H1 (cell line): ENCODE measurements around the gene SLC66A3. TPM values are rescaled to one million over a fixed set of nuclear protein-coding genes. Genes with fewer than 3 reads are reported as not detected.

ENCODE experiments used
- CTCF ChIA-PET: fragments of 300-600 bp; sonication (Branson Sonifier 250); formaldehyde crosslinking; loops from one replicate; lab custom pipeline; 2021; ENCODE audit not compliant: partially characterized antibody; lab: Charles Lee
- POLR2A ChIA-PET: fragments of 300-600 bp; sonication (Branson Sonifier 250); formaldehyde crosslinking; loops from one replicate; lab custom pipeline; 2021; ENCODE audit warnings: inconsistent platforms; ENCODE audit not compliant: partially characterized antibody; lab: Charles Lee
- DNase-seq, 2 experiments: peaks; one replicate each; pipeline versions ENCODE4 v3.0.0 to v3.0.0-alpha.2; 2010 to 2022; ENCODE audit warnings: low spot score in 2 of 2, low read depth in 1 of 2, mixed read lengths in 1 of 2
- FAIRE-seq: peaks from 2 replicates; lab custom pipeline; 2011; peaks lifted over from hg19 to GRCh38; lab: Jason Lieb, UNC
- H2AFZ ChIP-seq: 2 replicates; pipeline ENCODE4 v1.8.1; 2012; ENCODE audit warnings: low read length, inconsistent platforms
- H2AK5ac ChIP-seq: 2 replicates; pipeline ENCODE4 v1.6.1; 2013; ENCODE audit warnings: low read depth, low read length
- H2BK120ac ChIP-seq: replicated peaks from 2 replicates; pipeline ENCODE3; 2013; ENCODE audit warnings: low read depth, low read length, inconsistent platforms
- H2BK12ac ChIP-seq: 2 replicates; pipeline ENCODE4 v1.6.1; 2013; ENCODE audit warnings: low read depth, low read length
- H2BK15ac ChIP-seq: 2 replicates; pipeline ENCODE4 v1.6.1; 2013; ENCODE audit warnings: low read length
- H2BK20ac ChIP-seq: 2 replicates; pipeline ENCODE4 v1.6.1; 2013; ENCODE audit warnings: low read length
- H2BK5ac ChIP-seq: 2 replicates; pipeline ENCODE4 v1.6.1; 2013; ENCODE audit warnings: low read depth, low read length
- H3K14ac ChIP-seq: 2 replicates; pipeline ENCODE4 v1.6.1; 2013; ENCODE audit warnings: inconsistent platforms; ENCODE audit not compliant: insufficient read length
- H3K18ac ChIP-seq: 2 replicates; pipeline ENCODE4 v1.6.1; 2013; ENCODE audit warnings: low read length; ENCODE audit errors: extremely low read depth
- H3K23ac ChIP-seq: 2 replicates; pipeline ENCODE4 v1.6.1; 2013; ENCODE audit warnings: inconsistent platforms; ENCODE audit not compliant: insufficient read length
- H3K23me2 ChIP-seq: 2 replicates; pipeline ENCODE4 v1.6.1; 2013; ENCODE audit warnings: low read depth, low read length
- H3K27ac ChIP-seq: 2 replicates; pipeline ENCODE4 v1.6.1; 2011; ENCODE audit warnings: low read depth, low read length, inconsistent platforms
- H3K27me3 ChIP-seq, 4 experiments: replicated peaks in 1 of 4; 1 replicate in 1 of 4; 2 replicates in 3 of 4; pipeline versions ENCODE4 v1.6.1 to v1.8.1; 2011 to 2013; ENCODE audit warnings: low read length in 3 of 4, mild to moderate bottlenecking in 3 of 4, inconsistent platforms in 2 of 4, mixed read lengths in 2 of 4, moderate library complexity in 1 of 4; ENCODE audit not compliant: control insufficient read depth in 3 of 4, insufficient read depth in 3 of 4; ENCODE audit errors: extremely low read depth in 1 of 4
- H3K36me3 ChIP-seq, 4 experiments: 2 replicates each; pipeline versions ENCODE4 v1.6.1 to v1.8.1; 2011 to 2013; ENCODE audit warnings: mild to moderate bottlenecking in 4 of 4, low read length in 3 of 4, moderate library complexity in 2 of 4, control low read depth in 1 of 4, inconsistent platforms in 1 of 4; ENCODE audit not compliant: insufficient read depth in 4 of 4, control insufficient read depth in 2 of 4
- H3K4ac ChIP-seq: replicated peaks from 2 replicates; pipeline ENCODE3; 2013; ENCODE audit warnings: low read length, low read depth, mixed read lengths, inconsistent platforms; ENCODE audit not compliant: insufficient read length
- H3K4me1 ChIP-seq, 4 experiments: replicated peaks in 1 of 4; 1 replicate in 1 of 4; 2 replicates in 3 of 4; pipeline versions ENCODE4 v1.6.1 to v1.8.1; 2011 to 2013; ENCODE audit warnings: low read length in 3 of 4, inconsistent platforms in 2 of 4, mixed read lengths in 1 of 4; ENCODE audit not compliant: insufficient read depth in 4 of 4, control insufficient read depth in 3 of 4
- H3K4me2 ChIP-seq, 2 experiments: 2 replicates each; pipeline versions ENCODE4 v1.6.1 to v1.8.1; 2011 to 2013; ENCODE audit warnings: low read depth in 2 of 2, low read length in 2 of 2, control low read depth in 1 of 2, inconsistent platforms in 1 of 2, mild to moderate bottlenecking in 1 of 2; ENCODE audit not compliant: insufficient read depth in 1 of 2
- H3K4me3 ChIP-seq, 4 experiments: fragments of 200-600, 300-600 bp in 1 of 4; sonication (generic), shearing (Covaris generic), sonication (Bioruptor Twin) in 1 of 4; 2 replicates each; pipeline versions ENCODE4 v1.5.1 to v1.8.1; 2011 to 2016; ENCODE audit warnings: low read length in 4 of 4, low read depth in 3 of 4, control low read depth in 2 of 4, inconsistent platforms in 2 of 4, mild to moderate bottlenecking in 2 of 4, mixed read lengths in 1 of 4, moderate library complexity in 1 of 4; ENCODE audit not compliant: insufficient read depth in 2 of 4; ENCODE audit errors: extremely low read depth in 1 of 4
- H3K56ac ChIP-seq: replicated peaks from 2 replicates; pipeline ENCODE3; 2013; ENCODE audit warnings: low read depth, mild to moderate bottlenecking, mixed read lengths, low read length, inconsistent platforms; ENCODE audit not compliant: insufficient read length
- H3K79me1 ChIP-seq: 2 replicates; pipeline ENCODE4 v1.6.1; 2013; ENCODE audit warnings: low read depth, low read length, control low read depth
- H3K79me2 ChIP-seq, 2 experiments: 2 replicates each; pipeline versions ENCODE4 v1.6.1 to v1.8.1; 2012 to 2013; ENCODE audit warnings: low read length in 2 of 2, mild to moderate bottlenecking in 2 of 2, inconsistent platforms in 1 of 2; ENCODE audit not compliant: insufficient read depth in 2 of 2, control insufficient read depth in 1 of 2
- H3K9ac ChIP-seq, 4 experiments: replicated peaks in 1 of 4; 1 replicate in 1 of 4; 2 replicates in 3 of 4; pipeline versions ENCODE4 v1.6.1 to v1.8.1; 2011 to 2013; ENCODE audit warnings: low read depth in 3 of 4, low read length in 3 of 4, control low read depth in 2 of 4, mild to moderate bottlenecking in 2 of 4, moderate library complexity in 2 of 4, inconsistent platforms in 1 of 4; ENCODE audit errors: extremely low read depth in 1 of 4
- H3K9me3 ChIP-seq, 2 experiments: 2 replicates each; pipeline versions ENCODE4 v1.6.1 to v1.8.1; 2012 to 2013; ENCODE audit warnings: mild to moderate bottlenecking in 2 of 2, moderate library complexity in 2 of 2, control low read depth in 1 of 2, inconsistent platforms in 1 of 2, low read depth in 1 of 2, low read length in 1 of 2, mixed read lengths in 1 of 2; ENCODE audit not compliant: insufficient read depth in 2 of 2
- H4K20me1 ChIP-seq, 2 experiments: replicated peaks in 1 of 2; 2 replicates each; pipeline versions ENCODE3 to v1.8.1; 2011 to 2013; ENCODE audit warnings: inconsistent platforms in 2 of 2, low read length in 2 of 2, mild to moderate bottlenecking in 1 of 2; ENCODE audit not compliant: insufficient read depth in 2 of 2, control insufficient read depth in 1 of 2
- H4K5ac ChIP-seq: 2 replicates; pipeline ENCODE4 v1.6.1; 2013; ENCODE audit warnings: low read length, low read depth, mixed read lengths, inconsistent platforms; ENCODE audit not compliant: insufficient read length
- H4K8ac ChIP-seq: 2 replicates; pipeline ENCODE4 v1.8.0; 2013; ENCODE audit warnings: mild to moderate bottlenecking, moderate library complexity, low read length, inconsistent platforms; ENCODE audit not compliant: insufficient read depth; ENCODE audit errors: extremely low read depth
- H4K91ac ChIP-seq: replicated peaks from 2 replicates; pipeline ENCODE3; 2013; ENCODE audit warnings: low read length, mixed read lengths, inconsistent platforms; ENCODE audit not compliant: insufficient read length
- BRCA1 ChIP-seq: IDR thresholded peaks from 2 replicates; pipeline ENCODE4 v1.6.1; 2012; ENCODE audit warnings: low read depth, low read length, improper control_type of control experiment
- CBX5 ChIP-seq: fragments of 300-800, 300-1000 bp; sonication (generic); IDR thresholded peaks from 2 replicates; pipeline ENCODE4 v1.7.1; 2016; ENCODE audit warnings: antibody characterized with exemption, low read length, low read depth
- CHD2 ChIP-seq: IDR thresholded peaks from 2 replicates; pipeline ENCODE4 v1.6.1; 2012; ENCODE audit warnings: low read length, improper control_type of control experiment
- CREB1 ChIP-seq: IDR thresholded peaks from 2 replicates; pipeline ENCODE4 v1.6.1; 2012; ENCODE audit warnings: inconsistent platforms
- EP300 ChIP-seq, 2 experiments: IDR thresholded peaks; 1 replicate in 1 of 2; 2 replicates in 1 of 2; pipeline ENCODE4 v1.6.1; 2011 to 2012; ENCODE audit warnings: low read depth in 2 of 2, low read length in 2 of 2, mild to moderate bottlenecking in 2 of 2, borderline replicate concordance in 1 of 2, inconsistent platforms in 1 of 2, moderate library complexity in 1 of 2
- POLR2A ChIP-seq, 2 experiments: IDR thresholded peaks; 1 replicate in 1 of 2; 2 replicates in 1 of 2; pipeline ENCODE4 v1.6.1; 2011; ENCODE audit warnings: low read depth in 2 of 2, low read length in 2 of 2, mild to moderate bottlenecking in 2 of 2; ENCODE audit errors: control extremely low read depth in 1 of 2
- RNF2 ChIP-seq: fragments of 200-900, 300-1000 bp; sonication (generic); IDR thresholded peaks from 2 replicates; pipeline ENCODE4 v1.7.1; 2016; ENCODE audit warnings: borderline replicate concordance, low read depth, mild to moderate bottlenecking, antibody characterized with exemption, low read length; ENCODE audit not compliant: poor library complexity, severe bottlenecking; ENCODE audit errors: missing control alignments
- TEAD4 ChIP-seq: IDR thresholded peaks from 2 replicates; pipeline ENCODE4 v1.6.1; 2012; ENCODE audit warnings: low read depth, low read length, inconsistent platforms, mixed read lengths
- polyA plus RNA-seq, 7 experiments: library from polyadenylated mRNA; depleted of rRNA in 3 of 7; stranded (reverse) in 5 of 7; unstranded in 2 of 7; fragments of >200 nt in 5 of 7; fragments of 200-250 nt in 2 of 7; gene quantifications; 1 replicate in 5 of 7; 2 replicates in 1 of 7; 4 replicates in 1 of 7; pipeline versions ENCODE4 v1.2.1 to v1.2.3, GENCODE V29; 2011 to 2013; ENCODE audit warnings: missing spikeins in 2 of 7, mixed read lengths in 2 of 7
- total RNA-seq: library from RNA; stranded (reverse); fragmentation: NEBNext Ultra II Directional; extraction: Animal tissue kit (Norgen Biotek cat#: 25700); gene quantifications from 2 replicates; pipeline ENCODE4 v1.2.1, GENCODE V29; 2021

The SLC66A3 gene
- total and polyA plus RNA-seq, 2 of the 8 experiments (the other 6 are each of a cell fraction or from before 2014, with no cell fraction given), result 8.7 to 27.8 TPM

- POLR2A ChIA-PET, result no interaction called here
- no peak for FAIRE-seq
- Histone ChIP-seq H2AFZ (no peak overlapping the region), H4K8ac (no peak overlapping the region), H3K23ac (no peak overlapping the region), H3K4ac (no peak overlapping the region), H2BK120ac (no peak overlapping the region), H2AK5ac (no peak overlapping the region), H3K4me2 (no peak overlapping the region), H3K9me3 (no peaks in the 10 kb centered on the region), H4K91ac (no peak overlapping the region), H2BK20ac (no peak overlapping the region), H2BK15ac (no peak overlapping the region), H2BK5ac (no peak overlapping the region), H3K14ac (no peak overlapping the region), H3K36me3 (peaks cover 0 to 18% (median 3%) of the 10 kb centered on the region in 4 experiments; a peak in 3 of 8 replicates), H4K5ac (no peak overlapping the region), H3K79me1 (no peaks in the 10 kb centered on the region), H3K4me3 (no peak overlapping the region), H3K27me3 (no peaks in the 10 kb centered on the region), H3K56ac (no peak overlapping the region), H2BK12ac (no peak overlapping the region), H3K27ac (no peak overlapping the region), H4K20me1 (no peaks in the 10 kb centered on the region), H3K9ac (no peak overlapping the region), H3K79me2 (no peaks in the 10 kb centered on the region), H3K18ac (no peak overlapping the region), H3K4me1 (no peaks in the 10 kb centered on the region), H3K23me2 (no peaks in the 10 kb centered on the region)
- no peak for DNase-seq
- CTCF ChIA-PET, result interaction anchor here (0.6 to 1.1 kb wide), 4 partner anchors 9 to 171 kb away, joined by 3 to 4 read pairs (median 3); a partner anchor contains a TSS
- no peak for TF ChIP-seq POLR2A (IDR thresholded peaks at IDR 0.05; ENCODE audit: control extremely low read depth in 1 of 2, low read depth in 2 of 2, low read length in 2 of 2)
- no peak for TF ChIP-seq CREB1
- no peak for TF ChIP-seq CHD2
- TF ChIP-seq EP300 (IDR thresholded peaks at IDR 0.05; ENCODE audit: borderline replicate concordance in 1 of 2, low read depth in 2 of 2, low read length in 2 of 2), result no peak
- no peak for TF ChIP-seq BRCA1
- TF ChIP-seq RNF2, result no peak
- TF ChIP-seq CBX5, result no peak
- no peak for TF ChIP-seq TEAD4
Measured at GRCh38 chr2:11208083-11208482, 52.8 kb downstream of the SLC66A3 start.
